H9 (cell line): ENCODE measurements around the gene DOCK2. TPM values are rescaled to one million over a fixed set of nuclear protein-coding genes. Genes with fewer than 3 reads are reported as not detected.

Experiments used
- DNase-seq: peaks from one replicate; pipeline ENCODE4 v3.0.0-alpha.2; 2017
- H2AFZ ChIP-seq: one replicate; pipeline ENCODE4 v1.6.1; 2013; ENCODE audit warnings: mild to moderate bottlenecking, low read length, control low read depth, moderate library complexity
- H2AK5ac ChIP-seq: 2 replicates; pipeline ENCODE4 v1.6.1; 2013; ENCODE audit warnings: low read length, control low read depth, mixed read lengths; ENCODE audit not compliant: insufficient read length
- H2BK120ac ChIP-seq: one replicate; pipeline ENCODE4 v1.6.1; 2013; ENCODE audit warnings: low read depth, mild to moderate bottlenecking, low read length, control low read depth, inconsistent platforms; ENCODE audit not compliant: poor library complexity, severe bottlenecking
- H2BK12ac ChIP-seq: 2 replicates; pipeline ENCODE4 v1.6.1; 2013; ENCODE audit warnings: low read length, control low read depth, mixed read lengths, low read depth; ENCODE audit not compliant: insufficient read length
- H2BK15ac ChIP-seq: 2 replicates; pipeline ENCODE4 v1.6.1; 2013; ENCODE audit warnings: low read depth, low read length, control low read depth
- H2BK20ac ChIP-seq: one replicate; pipeline ENCODE4 v1.6.1; 2013; ENCODE audit warnings: low read depth, mild to moderate bottlenecking, low read length, control low read depth, inconsistent platforms; ENCODE audit not compliant: poor library complexity, severe bottlenecking
- H2BK5ac ChIP-seq: 2 replicates; pipeline ENCODE4 v1.6.1; 2013; ENCODE audit warnings: low read length, control low read depth, mixed read lengths; ENCODE audit not compliant: insufficient read length
- H3K14ac ChIP-seq: 2 replicates; pipeline ENCODE4 v1.6.1; 2013; ENCODE audit warnings: low read length, control low read depth; ENCODE audit not compliant: insufficient read depth
- H3K18ac ChIP-seq: 2 replicates; pipeline ENCODE4 v1.6.1; 2013; ENCODE audit warnings: low read depth, mild to moderate bottlenecking, mixed read lengths, low read length, control low read depth; ENCODE audit not compliant: insufficient read length
- H3K23ac ChIP-seq: 2 replicates; pipeline ENCODE4 v1.6.1; 2013; ENCODE audit warnings: low read length, control low read depth, mixed read lengths, low read depth; ENCODE audit not compliant: insufficient read length
- H3K23me2 ChIP-seq: 2 replicates; pipeline ENCODE4 v1.6.1; 2013; ENCODE audit warnings: low read depth, mild to moderate bottlenecking, mixed read lengths, low read length, control low read depth; ENCODE audit not compliant: insufficient read length, poor library complexity, severe bottlenecking
- H3K27ac ChIP-seq: 2 replicates; pipeline ENCODE4 v1.5.1; 2013; ENCODE audit warnings: low read length, control low read depth, mixed read lengths, low read depth; ENCODE audit not compliant: insufficient read length
- H3K27me3 ChIP-seq: 2 replicates; pipeline ENCODE4 v1.6.1; 2013; ENCODE audit warnings: low read length, control low read depth, inconsistent platforms; ENCODE audit not compliant: insufficient read depth
- H3K4ac ChIP-seq: 2 replicates; pipeline ENCODE4 v1.6.1; 2013; ENCODE audit warnings: low read depth, mild to moderate bottlenecking, control low read depth, inconsistent platforms, low read length, moderate library complexity
- H3K4me1 ChIP-seq: 2 replicates; pipeline ENCODE4 v1.6.1; 2013; ENCODE audit warnings: low read length, control low read depth, inconsistent platforms; ENCODE audit not compliant: insufficient read depth
- H3K4me2 ChIP-seq: 2 replicates; pipeline ENCODE4 v1.6.1; 2013; ENCODE audit warnings: low read length, control low read depth, mixed read lengths; ENCODE audit not compliant: insufficient read length, insufficient read depth
- H3K56ac ChIP-seq: 2 replicates; pipeline ENCODE4 v1.6.1; 2013; ENCODE audit warnings: low read depth, mild to moderate bottlenecking, mixed read lengths, low read length, control low read depth; ENCODE audit not compliant: insufficient read length
- H3K79me1 ChIP-seq: 2 replicates; pipeline ENCODE4 v1.6.1; 2013; ENCODE audit warnings: low read depth, mild to moderate bottlenecking, moderate library complexity, low read length, control low read depth, inconsistent platforms; ENCODE audit not compliant: insufficient read depth, poor library complexity, severe bottlenecking
- H3K79me2 ChIP-seq: 2 replicates; pipeline ENCODE4 v1.6.1; 2013; ENCODE audit warnings: low read length, control low read depth, inconsistent platforms; ENCODE audit not compliant: insufficient read depth
- H3K9ac ChIP-seq: 2 replicates; pipeline ENCODE4 v1.6.1; 2013; ENCODE audit warnings: low read length, control low read depth, mixed read lengths; ENCODE audit not compliant: insufficient read length; ENCODE audit errors: extremely low read depth
- H3K9me3 ChIP-seq: one replicate; pipeline ENCODE4 v1.6.1; 2013; ENCODE audit warnings: low read depth, low read length, inconsistent platforms; ENCODE audit not compliant: control insufficient read depth
- H3T11ph ChIP-seq: one replicate; pipeline ENCODE4 v1.6.1; 2013; ENCODE audit warnings: mild to moderate bottlenecking, low read length, control low read depth, inconsistent platforms
- H4K20me1 ChIP-seq: one replicate; pipeline ENCODE4 v1.6.1; 2013; ENCODE audit not compliant: control insufficient read depth, insufficient read length, insufficient read depth
- H4K5ac ChIP-seq: 2 replicates; pipeline ENCODE4 v1.6.1; 2013; ENCODE audit warnings: low read depth, mild to moderate bottlenecking, mixed read lengths, low read length, control low read depth; ENCODE audit not compliant: insufficient read length
- H4K8ac ChIP-seq: replicated peaks from 2 replicates; pipeline ENCODE4 v1.6.1; 2013; ENCODE audit warnings: low read length, control low read depth, mixed read lengths, low read depth; ENCODE audit not compliant: insufficient read length
- H4K91ac ChIP-seq: 2 replicates; pipeline ENCODE4 v1.6.1; 2013; ENCODE audit warnings: low read depth, mild to moderate bottlenecking, moderate library complexity, mixed read lengths, low read length, control low read depth; ENCODE audit not compliant: insufficient read length
- H3K27ac Mint-ChIP-seq, 3 experiments: 2 replicates in 2 of 3; 3 replicates in 1 of 3; pipeline ENCODE4 v1.8.0; 2020 to 2021; ENCODE audit warnings: mixed read lengths in 3 of 3, mild to moderate bottlenecking in 1 of 3, moderate library complexity in 1 of 3
- H3K27me3 Mint-ChIP-seq: 2 replicates; pipeline ENCODE4 v1.8.0; 2021; ENCODE audit warnings: low read depth, mild to moderate bottlenecking, moderate library complexity, mixed read lengths
- H3K36me3 Mint-ChIP-seq, 3 experiments: 2 replicates in 2 of 3; 3 replicates in 1 of 3; pipeline ENCODE4 v1.8.0; 2020 to 2021; ENCODE audit warnings: low read depth in 3 of 3, mixed read lengths in 3 of 3; ENCODE audit not compliant: insufficient read depth in 1 of 3
- H3K4me1 Mint-ChIP-seq, 2 experiments: 2 replicates each; pipeline ENCODE4 v1.8.0; 2020; ENCODE audit warnings: mixed read lengths in 2 of 2
- H3K4me3 Mint-ChIP-seq, 2 experiments: 2 replicates in 1 of 2; 3 replicates in 1 of 2; pipeline ENCODE4 v1.8.0; 2020 to 2021; ENCODE audit warnings: mild to moderate bottlenecking in 2 of 2, mixed read lengths in 2 of 2, moderate library complexity in 1 of 2
- H3K9me3 Mint-ChIP-seq, 2 experiments: 2 replicates in 1 of 2; 3 replicates in 1 of 2; pipeline ENCODE4 v1.8.0; 2020; ENCODE audit warnings: mild to moderate bottlenecking in 2 of 2, mixed read lengths in 2 of 2, moderate library complexity in 1 of 2
- CTCF ChIP-seq: fragments of 200-600 bp; sonication (generic); conservative IDR thresholded peaks from 3 replicates; pipeline ENCODE4 v1.8.0; 2021; ENCODE audit warnings: antibody characterized with exemption, mild to moderate bottlenecking
- WGBS: extraction: QIAGEN DNeasy Blood & Tissue Kit; methylation state at CpG from one replicate; pipeline ENCODE4 v1.1.7; 2013; ENCODE audit warnings: missing lambda C conversion rate, low lambda C conversion rate, mixed read lengths; ENCODE audit not compliant: insufficient read length; ENCODE audit errors: extremely low coverage; 5-methylcytosine and 5-hydroxymethylcytosine counted together
- total RNA-seq: library from RNA; stranded (reverse); gene quantifications from 2 replicates; pipeline ENCODE4 v1.2.1, GENCODE V29; 2021

DOCK2 gene
- total RNA-seq, 1 experiment from 2014 or later, result 7.8 TPM

GRCh38 chr5:170103447-170103846 lies 466.4 kb downstream of the DOCK2 start:
- Histone ChIP-seq H3K14ac (no peak overlapping the region), H3K79me2 (no peaks in the 10 kb centered on the region), H3K27ac (no peak overlapping the region), H3K4me1 (no peaks in the 10 kb centered on the region), H2AK5ac (no peak overlapping the region), H2BK12ac (no peak overlapping the region), H3K79me1 (no peaks in the 10 kb centered on the region), H2BK20ac (no peak overlapping the region), H3K9ac (no peak overlapping the region), H3K18ac (no peak overlapping the region), H3K23me2 (no peaks in the 10 kb centered on the region), H3K56ac (no peak overlapping the region), H3K27me3 (no peaks in the 10 kb centered on the region), H2BK15ac (no peak overlapping the region), H3K23ac (no peak overlapping the region), H4K8ac (no peak overlapping the region), H2BK5ac (no peak overlapping the region), H4K91ac (no peak overlapping the region), H3K9me3 (no peaks in the 10 kb centered on the region), H4K5ac (no peak overlapping the region), H4K20me1 (no peaks in the 10 kb centered on the region), H3K4ac (no peak overlapping the region), H3T11ph (no peak overlapping the region), H2BK120ac (no peak overlapping the region), H3K4me2 (no peak overlapping the region), H2AFZ (no peak overlapping the region)
- Mint-ChIP-seq H3K27me3 (peaks cover 65% of the 10 kb centered on the region), H3K4me1 (peaks cover 4 to 9% of the 10 kb centered on the region in 2 experiments), H3K36me3 (no peaks in the 10 kb centered on the region; a peak in 1 of 7 replicates), H3K4me3 (no peak overlapping the region), H3K9me3 (peaks cover 3 to 7% of the 10 kb centered on the region in 2 experiments; a peak in 3 of 5 replicates), H3K27ac (no peak overlapping the region)
- WGBS, result no CpG with 5 or more reads among the region's 1 CpG
- no peak for DNase-seq
- TF ChIP-seq CTCF, result no peak
